Measurements from ENCODE around the gene SALL1. TPM values are rescaled to one million over a fixed set of nuclear protein-coding genes. Genes with fewer than 3 reads are reported as not detected.

The SALL1 gene
- total RNA-seq, 1 experiment from 2014 or later: not detected

DNA sequence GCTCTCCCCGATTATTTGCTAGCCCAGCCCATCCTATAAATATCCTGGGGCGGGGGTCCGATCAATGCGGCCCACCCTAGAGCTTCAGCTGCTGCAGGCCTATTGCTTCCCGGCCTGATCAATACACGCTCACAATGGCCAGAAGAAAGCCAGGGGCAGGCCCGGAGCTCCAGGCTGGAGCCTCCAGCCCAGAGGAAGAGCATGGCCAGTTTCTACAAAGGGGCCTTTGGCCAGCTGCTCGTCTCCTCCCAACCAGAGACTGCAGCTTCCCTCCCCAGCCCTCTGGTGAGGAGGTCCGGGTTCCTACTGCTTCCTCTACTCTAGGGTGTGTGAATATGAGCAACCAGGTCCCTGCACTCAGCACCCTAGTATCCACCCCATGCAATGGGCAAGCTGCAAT lies 36.7 kb downstream of the SALL1 start:
- ChIA-PET CTCF (no interaction called here), POLR2A (no interaction called here)
- ATAC-seq: no peak
- Histone ChIP-seq H3K9me3 (ENCODE audit: control insufficient read depth, insufficient read depth, low read depth, low read length) (no peaks in the 10 kb centered on the region), H3K27ac (ENCODE audit: low read length) (no peak overlapping the region), H3K27me3 (ENCODE audit: control insufficient read depth, insufficient read depth, low read length) (no peaks in the 10 kb centered on the region), H3K36me3 (ENCODE audit: control insufficient read depth, insufficient read depth, low read length) (no peaks in the 10 kb centered on the region), H3K4me1 (ENCODE audit: control insufficient read depth, insufficient read depth, low read length) (no peaks in the 10 kb centered on the region), H3K4me3 (ENCODE audit: low read depth in 2 of 2, low read length in 2 of 2) (no peak overlapping the region)
- DNase-seq (ENCODE audit: low read depth, low spot score): no peak
- BruUV-seq (replicated peaks): no TSS peak
- TF ChIP-seq, protein P1, sequence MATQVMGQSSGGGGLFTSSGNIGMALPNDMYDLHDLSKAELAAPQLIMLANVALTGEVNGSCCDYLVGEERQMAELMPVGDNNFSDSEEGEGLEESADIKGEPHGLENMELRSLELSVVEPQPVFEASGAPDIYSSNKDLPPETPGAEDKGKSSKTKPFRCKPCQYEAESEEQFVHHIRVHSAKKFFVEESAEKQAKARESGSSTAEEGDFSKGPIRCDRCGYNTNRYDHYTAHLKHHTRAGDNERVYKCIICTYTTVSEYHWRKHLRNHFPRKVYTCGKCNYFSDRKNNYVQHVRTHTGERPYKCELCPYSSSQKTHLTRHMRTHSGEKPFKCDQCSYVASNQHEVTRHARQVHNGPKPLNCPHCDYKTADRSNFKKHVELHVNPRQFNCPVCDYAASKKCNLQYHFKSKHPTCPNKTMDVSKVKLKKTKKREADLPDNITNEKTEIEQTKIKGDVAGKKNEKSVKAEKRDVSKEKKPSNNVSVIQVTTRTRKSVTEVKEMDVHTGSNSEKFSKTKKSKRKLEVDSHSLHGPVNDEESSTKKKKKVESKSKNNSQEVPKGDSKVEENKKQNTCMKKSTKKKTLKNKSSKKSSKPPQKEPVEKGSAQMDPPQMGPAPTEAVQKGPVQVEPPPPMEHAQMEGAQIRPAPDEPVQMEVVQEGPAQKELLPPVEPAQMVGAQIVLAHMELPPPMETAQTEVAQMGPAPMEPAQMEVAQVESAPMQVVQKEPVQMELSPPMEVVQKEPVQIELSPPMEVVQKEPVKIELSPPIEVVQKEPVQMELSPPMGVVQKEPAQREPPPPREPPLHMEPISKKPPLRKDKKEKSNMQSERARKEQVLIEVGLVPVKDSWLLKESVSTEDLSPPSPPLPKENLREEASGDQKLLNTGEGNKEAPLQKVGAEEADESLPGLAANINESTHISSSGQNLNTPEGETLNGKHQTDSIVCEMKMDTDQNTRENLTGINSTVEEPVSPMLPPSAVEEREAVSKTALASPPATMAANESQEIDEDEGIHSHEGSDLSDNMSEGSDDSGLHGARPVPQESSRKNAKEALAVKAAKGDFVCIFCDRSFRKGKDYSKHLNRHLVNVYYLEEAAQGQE (IDR thresholded peaks at IDR 0.05; ENCODE audit: insufficient read depth in 1 of 2, low read depth in 2 of 2, low read length in 1 of 2): no peak
- TF ChIP-seq TCF7L2 (IDR thresholded peaks at IDR 0.05; ENCODE audit: low read depth, low read length): no peak
- TF ChIP-seq SIN3A (IDR thresholded peaks at IDR 0.05; ENCODE audit: borderline replicate concordance, insufficient read depth, low read depth, low read length): no peak
- TF ChIP-seq, protein P2, sequence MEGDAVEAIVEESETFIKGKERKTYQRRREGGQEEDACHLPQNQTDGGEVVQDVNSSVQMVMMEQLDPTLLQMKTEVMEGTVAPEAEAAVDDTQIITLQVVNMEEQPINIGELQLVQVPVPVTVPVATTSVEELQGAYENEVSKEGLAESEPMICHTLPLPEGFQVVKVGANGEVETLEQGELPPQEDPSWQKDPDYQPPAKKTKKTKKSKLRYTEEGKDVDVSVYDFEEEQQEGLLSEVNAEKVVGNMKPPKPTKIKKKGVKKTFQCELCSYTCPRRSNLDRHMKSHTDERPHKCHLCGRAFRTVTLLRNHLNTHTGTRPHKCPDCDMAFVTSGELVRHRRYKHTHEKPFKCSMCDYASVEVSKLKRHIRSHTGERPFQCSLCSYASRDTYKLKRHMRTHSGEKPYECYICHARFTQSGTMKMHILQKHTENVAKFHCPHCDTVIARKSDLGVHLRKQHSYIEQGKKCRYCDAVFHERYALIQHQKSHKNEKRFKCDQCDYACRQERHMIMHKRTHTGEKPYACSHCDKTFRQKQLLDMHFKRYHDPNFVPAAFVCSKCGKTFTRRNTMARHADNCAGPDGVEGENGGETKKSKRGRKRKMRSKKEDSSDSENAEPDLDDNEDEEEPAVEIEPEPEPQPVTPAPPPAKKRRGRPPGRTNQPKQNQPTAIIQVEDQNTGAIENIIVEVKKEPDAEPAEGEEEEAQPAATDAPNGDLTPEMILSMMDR (IDR thresholded peaks at IDR 0.05): no peak
- no peak for TF ChIP-seq POLR2AphosphoS5 (IDR thresholded peaks at IDR 0.05; ENCODE audit: low read depth, low read length)
- intact Hi-C loops (cut with micrococcal nuclease; ENCODE audit: unreplicated experiment): no loop called here
- in situ Hi-C loops (cut with HindIII; ENCODE audit: low pct_unique_long_range_greater_than_20kb, low sequenced_read_pairs): no loop called here

DNA sequence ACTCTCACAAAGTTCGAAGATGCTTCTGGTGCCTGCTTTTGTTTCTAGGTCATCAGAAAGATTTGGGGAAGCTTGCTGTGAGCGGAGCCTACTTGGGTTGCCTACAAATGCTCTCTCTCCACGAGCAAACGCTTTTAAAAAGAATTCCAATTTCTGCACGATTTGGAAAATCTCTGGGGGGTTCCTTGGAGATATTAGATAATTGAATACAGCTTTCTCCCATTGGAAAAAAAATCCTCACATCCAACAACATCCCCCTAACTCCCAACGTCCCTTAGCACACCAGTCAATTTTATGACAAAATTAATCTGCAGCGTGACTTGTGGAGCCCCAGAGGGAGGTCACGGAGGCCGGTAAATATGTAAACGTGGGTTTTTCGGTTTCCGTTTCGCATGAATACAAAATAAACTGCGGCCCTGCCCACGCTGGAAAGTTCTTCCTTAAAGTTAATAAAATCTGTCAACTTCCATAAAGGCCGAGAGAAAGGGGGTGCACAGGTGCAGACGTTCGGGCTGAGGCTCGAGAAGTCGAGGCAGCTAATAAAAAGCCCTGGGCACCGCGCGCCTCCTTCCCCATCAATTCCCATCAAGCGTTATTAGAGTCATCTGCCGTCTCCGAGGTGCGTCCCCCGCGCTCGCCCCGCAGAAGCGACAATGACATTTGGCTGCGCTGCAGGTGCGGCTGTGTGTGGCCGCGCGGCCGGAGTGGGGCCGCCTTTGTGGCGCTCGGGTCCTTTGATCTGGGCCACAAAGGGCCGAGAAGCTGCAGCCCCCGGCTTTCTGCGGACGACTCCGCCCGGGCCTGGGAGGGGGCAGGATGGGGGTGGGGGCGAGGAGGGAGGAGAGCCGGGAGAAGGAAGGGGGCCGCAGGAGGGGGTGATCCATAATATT lies 37.6 kb downstream of the SALL1 start:
- ChIA-PET CTCF (no interaction called here), POLR2A (no interaction called here)
- TF ChIP-seq SIN3A (IDR thresholded peaks at IDR 0.05; ENCODE audit: borderline replicate concordance, insufficient read depth, low read depth, low read length): no peak
- TF ChIP-seq, protein P1 (IDR thresholded peaks at IDR 0.05; ENCODE audit: insufficient read depth in 1 of 2, low read depth in 2 of 2, low read length in 1 of 2): no peak
- no peak for TF ChIP-seq POLR2AphosphoS5 (IDR thresholded peaks at IDR 0.05; ENCODE audit: low read depth, low read length)
- TF ChIP-seq, protein P2 (IDR thresholded peaks at IDR 0.05): no peak
- TF ChIP-seq TCF7L2 (IDR thresholded peaks at IDR 0.05; ENCODE audit: low read depth, low read length): no peak
- H3K27me3 ChIP-seq (ENCODE audit: control insufficient read depth, insufficient read depth, low read length): no peaks in the 10 kb centered on the region
- no peaks in the 10 kb centered on the region for H3K36me3 ChIP-seq (ENCODE audit: control insufficient read depth, insufficient read depth, low read length)
- H3K4me3 ChIP-seq (ENCODE audit: low read depth in 2 of 2, low read length in 2 of 2): no peak overlapping the region
- DNase-seq (ENCODE audit: low read depth, low spot score) (no peak), ATAC-seq (no peak)
- no TSS peak for BruUV-seq (replicated peaks)
- in situ Hi-C loops (cut with HindIII; ENCODE audit: low pct_unique_long_range_greater_than_20kb, low sequenced_read_pairs) (no loop called here), intact Hi-C loops (cut with micrococcal nuclease; ENCODE audit: unreplicated experiment) (no loop called here)
- no peak overlapping the region for H3K27ac ChIP-seq (ENCODE audit: low read length)
- H3K9me3 ChIP-seq (ENCODE audit: control insufficient read depth, insufficient read depth, low read depth, low read length): no peaks in the 10 kb centered on the region
- H3K4me1 ChIP-seq (ENCODE audit: control insufficient read depth, insufficient read depth, low read length): no peaks in the 10 kb centered on the region
